Spinal cord (tissue), 10 donors: ENCODE results near the gene POLD2. TPM values are rescaled to one million over a fixed set of nuclear protein-coding genes. Genes with fewer than 3 reads are reported as not detected.
A peak's percentile ranks its signal among the peaks of the same experiment; 100 is the strongest.

ENCODE experiments used
- DNase-seq, 6 donors: peaks; one replicate each; pipeline versions ENCODE4 v3.0.0 to v3.0.0-alpha.2; 2013 to 2015; ENCODE audit warnings: low spot score in 6 of 6, low read depth in 4 of 6
- H3K27ac ChIP-seq: one replicate; pipeline ENCODE4 v1.5.1; 2013; ENCODE audit warnings: low read depth, low read length, control low read depth
- H3K27me3 ChIP-seq: one replicate; pipeline ENCODE4 v1.6.1; 2013; ENCODE audit warnings: low read length; ENCODE audit not compliant: control insufficient read depth, insufficient read depth
- H3K36me3 ChIP-seq: one replicate; pipeline ENCODE4 v1.6.1; 2013; ENCODE audit warnings: low read length; ENCODE audit not compliant: control insufficient read depth, insufficient read depth
- H3K4me1 ChIP-seq: one replicate; pipeline ENCODE4 v1.6.1; 2013; ENCODE audit warnings: low read length; ENCODE audit not compliant: control insufficient read depth, insufficient read depth
- H3K4me3 ChIP-seq: one replicate; pipeline ENCODE4 v1.5.1; 2013; ENCODE audit warnings: low read depth, low read length, control low read depth
- H3K9me3 ChIP-seq: one replicate; pipeline ENCODE4 v1.6.1; 2013; ENCODE audit warnings: low read length; ENCODE audit not compliant: control insufficient read depth, insufficient read depth
- WGBS: methylation state at CpG from one replicate; pipeline ENCODE4 v1.1.5; 2013; ENCODE audit warnings: missing lambda C conversion rate; ENCODE audit not compliant: insufficient coverage; 5-methylcytosine and 5-hydroxymethylcytosine counted together
- polyA plus RNA-seq, 2 donors: library from polyadenylated mRNA; unstranded; fragments of 120-200 nt; gene quantifications; one replicate each; pipeline ENCODE4 v1.2.1, GENCODE V29; 2013; ENCODE audit not compliant: insufficient read length in 2 of 2
- total RNA-seq, 2 donors: library from RNA; depleted of rRNA in 1 of 2; stranded (reverse); fragments of 120-200 nt in 1 of 2; fragments of >200 nt in 1 of 2; gene quantifications; one replicate each; pipeline versions ENCODE4 v1.2.3 to v1.2.4, GENCODE V29; 2013 to 2014
- donor health status: healthy.

POLD2 gene
- total and polyA plus RNA-seq, 4 donors, result 40.7 to 115 (median 100) TPM

GRCh38 chr7:44114586-44115310 lies 8.6 kb downstream of the POLD2 start:
- Histone ChIP-seq H3K27me3 (no peaks in the 10 kb centered on the region), H3K9me3 (no peaks in the 10 kb centered on the region), H3K4me3 (no peak overlapping the region), H3K36me3 (peaks cover 97% of the 10 kb centered on the region), H3K27ac (peak overlapping the region; percentile 37), H3K4me1 (peaks cover 67% of the 10 kb centered on the region)
- peak in 3 of 6 donors; percentile 42 to 82 (median 50) for DNase-seq
- WGBS, result 69% methylated on average over 12 of the region's 12 CpGs

GRCh38 chr7:44113764-44114354 lies 9.5 kb downstream of the POLD2 start:
- H3K36me3 ChIP-seq, result peaks cover 98% of the 10 kb centered on the region
- H3K9me3 ChIP-seq, result no peaks in the 10 kb centered on the region
- WGBS, result 81% methylated on average over 20 of the region's 24 CpGs
- H3K4me3 ChIP-seq, result no peak overlapping the region
- H3K27me3 ChIP-seq, result no peaks in the 10 kb centered on the region
- no peak for DNase-seq
- peaks cover 65% of the 10 kb centered on the region for H3K4me1 ChIP-seq
- peak overlapping the region; percentile 4 for H3K27ac ChIP-seq

- H3K27me3 ChIP-seq, result no peaks in the 10 kb centered on the region
- H3K4me1 ChIP-seq, result peaks cover 65% of the 10 kb centered on the region
- DNase-seq, result no peak
- H3K9me3 ChIP-seq, result no peaks in the 10 kb centered on the region
- H3K36me3 ChIP-seq, result peaks cover 99% of the 10 kb centered on the region
- no peak overlapping the region for H3K4me3 ChIP-seq
- H3K27ac ChIP-seq, result no peak overlapping the region
- WGBS, result 62% methylated on average over 22 of the region's 34 CpGs
Measured at GRCh38 chr7:44112997-44113763, 10.2 kb downstream of the POLD2 start.

DNA sequence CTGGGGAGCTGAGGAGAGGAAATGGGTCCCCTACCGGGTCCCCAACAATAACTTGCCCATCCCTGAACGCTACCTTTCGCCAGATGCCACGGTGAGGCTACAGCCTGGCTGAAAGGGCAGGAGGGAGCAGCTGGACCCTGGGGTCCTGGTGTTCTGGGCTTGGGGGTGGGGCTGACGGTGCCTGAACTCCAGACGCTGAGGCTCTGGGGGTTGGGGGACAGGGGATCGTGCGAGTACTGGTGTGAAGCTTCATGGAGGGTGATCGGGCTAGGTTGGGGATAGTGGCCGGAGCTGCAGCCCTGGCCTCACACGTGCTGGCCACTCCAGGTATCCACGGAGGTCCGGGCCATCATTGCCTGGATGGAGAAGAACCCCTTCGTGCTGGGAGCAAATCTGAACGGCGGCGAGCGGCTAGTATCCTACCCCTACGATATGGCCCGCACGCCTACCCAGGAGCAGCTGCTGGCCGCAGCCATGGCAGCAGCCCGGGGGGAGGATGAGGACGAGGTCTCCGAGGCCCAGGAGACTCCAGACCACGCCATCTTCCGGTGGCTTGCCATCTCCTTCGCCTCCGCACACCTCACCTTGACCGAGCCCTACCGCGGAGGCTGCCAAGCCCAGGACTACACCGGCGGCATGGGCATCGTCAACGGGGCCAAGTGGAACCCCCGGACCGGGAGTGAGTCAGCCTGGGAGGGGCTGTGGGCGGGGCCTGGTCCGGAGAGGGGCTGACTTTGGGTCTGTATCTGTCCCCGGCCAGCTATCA lies 10.9 kb downstream of the POLD2 start:
- Histone ChIP-seq H3K27ac (no peak overlapping the region), H3K4me3 (no peak overlapping the region), H3K27me3 (no peaks in the 10 kb centered on the region), H3K4me1 (peaks cover 66% of the 10 kb centered on the region), H3K9me3 (no peaks in the 10 kb centered on the region), H3K36me3 (peaks cover 99% of the 10 kb centered on the region)
- peak in 1 of 6 donors; percentile 26 for DNase-seq
- 43% methylated on average over 32 of the region's 41 CpGs for WGBS

GRCh38 chr7:44111761-44112160 lies 11.6 kb downstream of the POLD2 start:
- no peaks in the 10 kb centered on the region for H3K9me3 ChIP-seq
- 62% methylated on average over 16 of the region's 16 CpGs for WGBS
- H3K36me3 ChIP-seq, result peaks cover 99% of the 10 kb centered on the region
- H3K4me3 ChIP-seq, result no peak overlapping the region
- no peak overlapping the region for H3K27ac ChIP-seq
- peaks cover 73% of the 10 kb centered on the region for H3K4me1 ChIP-seq
- no peaks in the 10 kb centered on the region for H3K27me3 ChIP-seq
- peak in 1 of 6 donors; percentile 46 for DNase-seq

DNA sequence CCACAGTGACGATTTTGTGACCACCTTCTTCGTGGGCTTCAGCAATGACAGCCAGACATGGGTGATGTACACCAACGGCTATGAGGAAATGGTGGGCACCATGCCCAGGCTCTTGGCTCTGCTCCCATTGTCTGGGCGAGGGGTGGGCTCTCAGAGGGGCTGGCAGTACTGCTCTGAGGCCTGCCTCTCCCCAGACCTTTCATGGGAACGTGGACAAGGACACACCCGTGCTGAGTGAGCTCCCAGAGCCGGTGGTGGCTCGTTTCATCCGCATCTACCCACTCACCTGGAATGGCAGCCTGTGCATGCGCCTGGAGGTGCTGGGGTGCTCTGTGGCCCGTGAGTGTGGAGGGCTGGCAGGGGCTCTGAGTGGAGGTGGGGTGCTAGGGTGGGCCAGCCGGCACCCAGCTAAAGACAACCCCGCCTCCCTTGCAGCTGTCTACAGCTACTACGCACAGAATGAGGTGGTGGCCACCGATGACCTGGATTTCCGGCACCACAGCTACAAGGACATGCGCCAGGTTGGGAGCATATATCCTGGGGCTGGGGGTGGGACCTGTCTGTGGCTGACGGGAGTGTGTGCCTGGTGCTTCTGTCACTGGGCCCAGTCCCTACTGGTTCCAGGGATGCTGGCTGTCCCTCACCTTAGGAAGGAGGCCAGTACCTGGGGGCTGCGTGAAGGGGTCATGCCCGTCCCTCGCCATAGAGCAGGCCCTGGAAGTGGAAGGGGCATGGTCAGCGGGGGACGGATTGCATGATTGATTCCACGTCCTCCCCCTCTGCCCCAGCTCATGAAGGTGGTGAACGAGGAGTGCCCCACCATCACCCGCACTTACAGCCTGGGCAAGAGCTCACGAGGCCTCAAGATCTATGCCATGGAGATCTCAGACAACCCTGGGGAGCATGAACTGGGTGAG lies 12.4 kb downstream of the POLD2 start:
- no peak overlapping the region for H3K27ac ChIP-seq
- H3K27me3 ChIP-seq, result no peaks in the 10 kb centered on the region
- H3K9me3 ChIP-seq, result no peaks in the 10 kb centered on the region
- peaks cover 96% of the 10 kb centered on the region for H3K36me3 ChIP-seq
- WGBS, result 67% methylated on average over 20 of the region's 27 CpGs
- H3K4me3 ChIP-seq, result no peak overlapping the region
- DNase-seq, result peak in 2 of 6 donors; percentile 74 to 76
- H3K4me1 ChIP-seq, result peaks cover 73% of the 10 kb centered on the region

GRCh38 chr7:44109991-44110390 lies 13.4 kb downstream of the POLD2 start:
- no peaks in the 10 kb centered on the region for H3K27me3 ChIP-seq
- no peak overlapping the region for H3K27ac ChIP-seq
- peaks cover 87% of the 10 kb centered on the region for H3K36me3 ChIP-seq
- no peak for DNase-seq
- H3K4me1 ChIP-seq, result peaks cover 73% of the 10 kb centered on the region
- H3K4me3 ChIP-seq, result no peak overlapping the region
- 95% methylated on average over 16 of the region's 18 CpGs for WGBS
- no peaks in the 10 kb centered on the region for H3K9me3 ChIP-seq

DNA sequence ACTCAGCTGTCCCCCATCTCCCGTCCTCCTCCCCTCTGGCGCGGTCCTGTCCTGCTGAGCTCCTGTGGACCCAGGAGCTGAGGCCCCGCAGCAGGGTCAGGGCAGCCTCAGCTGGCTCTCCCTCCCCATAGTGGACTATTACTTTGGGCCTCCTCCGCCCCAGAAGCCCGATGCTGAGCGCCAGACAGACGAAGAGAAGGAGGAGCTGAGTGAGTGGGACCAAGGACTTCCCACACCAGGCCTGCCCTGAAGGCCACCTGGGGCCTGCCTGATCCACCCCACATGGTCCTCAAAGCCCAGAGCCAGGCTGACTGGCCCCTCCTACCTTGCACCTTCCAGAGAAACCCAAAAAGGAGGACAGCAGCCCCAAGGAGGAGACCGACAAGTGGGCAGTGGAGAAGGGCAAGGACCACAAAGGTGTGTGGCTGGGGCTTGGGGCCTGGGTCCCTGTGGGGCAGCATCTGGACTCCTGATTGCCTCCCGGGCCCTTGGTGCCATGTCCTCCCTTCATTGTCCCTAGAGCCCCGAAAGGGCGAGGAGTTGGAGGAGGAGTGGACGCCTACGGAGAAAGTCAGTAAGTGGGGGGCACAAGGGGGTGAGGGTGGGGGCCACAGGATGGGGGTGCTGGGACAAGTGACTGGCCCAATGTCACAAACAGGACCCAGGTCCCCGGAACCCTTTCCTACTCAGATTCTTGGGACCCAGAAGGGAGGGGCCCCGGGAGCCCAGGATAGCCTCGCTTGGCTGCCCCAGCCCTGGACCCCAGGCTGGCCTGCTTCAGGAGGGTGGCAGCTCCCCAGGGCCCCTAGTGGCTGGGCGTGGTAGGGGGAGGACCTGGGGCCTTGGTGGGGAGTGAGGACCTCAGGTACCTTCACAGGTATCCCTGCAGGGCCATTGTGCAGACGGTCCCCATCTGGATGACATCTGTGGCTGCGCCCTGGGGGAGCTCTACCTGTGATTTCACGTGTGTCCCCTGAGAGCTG lies 14.3 kb downstream of the POLD2 start:
- 89% methylated on average over 14 of the region's 21 CpGs for WGBS
- no peak for DNase-seq
- Histone ChIP-seq H3K4me3 (no peak overlapping the region), H3K27ac (no peak overlapping the region), H3K9me3 (no peaks in the 10 kb centered on the region), H3K36me3 (peaks cover 78% of the 10 kb centered on the region), H3K4me1 (peaks cover 71% of the 10 kb centered on the region), H3K27me3 (peaks cover 2% of the 10 kb centered on the region)
